ENCODE measurements around the gene RTN4R.
A peak's percentile ranks its signal among the peaks of the same experiment; 100 is the strongest.

Gene RTN4R

DNA sequence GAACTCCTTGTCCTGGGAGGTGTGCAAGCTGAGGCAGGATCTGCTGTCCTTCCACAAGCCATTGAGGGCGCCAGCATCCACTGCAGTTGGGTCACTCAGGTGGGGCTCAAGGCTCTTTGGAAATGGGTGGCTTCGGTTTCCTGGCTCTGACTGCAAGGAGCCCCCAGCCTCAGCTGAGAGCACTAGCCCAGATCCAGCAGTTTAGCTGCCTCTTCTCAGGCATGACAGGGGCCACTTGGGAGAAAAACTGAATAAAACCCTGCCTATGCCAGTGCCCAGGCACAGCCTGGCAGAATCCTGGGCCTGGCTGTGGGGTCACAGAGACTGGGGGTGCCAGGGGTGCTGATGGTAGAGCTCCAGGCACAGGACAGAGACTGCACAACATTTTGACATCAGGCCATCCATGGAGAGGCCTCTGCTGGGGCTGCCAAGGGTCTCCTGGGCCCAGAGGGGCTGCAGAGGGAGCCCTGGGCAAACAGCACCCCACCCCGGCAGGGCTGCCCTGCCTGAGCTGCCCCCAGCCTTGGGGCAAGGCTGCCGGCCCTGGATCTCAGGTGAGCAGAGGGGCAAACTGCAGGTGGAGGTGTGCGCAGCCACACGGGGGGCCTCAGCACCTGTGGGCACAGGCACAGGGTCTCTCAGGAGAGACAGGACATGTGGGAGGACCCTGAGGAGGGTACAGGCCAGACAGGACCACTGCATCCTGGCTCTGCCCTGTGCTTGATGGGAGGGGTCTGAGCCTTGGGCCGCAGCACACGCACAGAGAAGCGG lies 28.3 kb downstream of the RTN4R start:
- no peak for DNase-seq

DNA sequence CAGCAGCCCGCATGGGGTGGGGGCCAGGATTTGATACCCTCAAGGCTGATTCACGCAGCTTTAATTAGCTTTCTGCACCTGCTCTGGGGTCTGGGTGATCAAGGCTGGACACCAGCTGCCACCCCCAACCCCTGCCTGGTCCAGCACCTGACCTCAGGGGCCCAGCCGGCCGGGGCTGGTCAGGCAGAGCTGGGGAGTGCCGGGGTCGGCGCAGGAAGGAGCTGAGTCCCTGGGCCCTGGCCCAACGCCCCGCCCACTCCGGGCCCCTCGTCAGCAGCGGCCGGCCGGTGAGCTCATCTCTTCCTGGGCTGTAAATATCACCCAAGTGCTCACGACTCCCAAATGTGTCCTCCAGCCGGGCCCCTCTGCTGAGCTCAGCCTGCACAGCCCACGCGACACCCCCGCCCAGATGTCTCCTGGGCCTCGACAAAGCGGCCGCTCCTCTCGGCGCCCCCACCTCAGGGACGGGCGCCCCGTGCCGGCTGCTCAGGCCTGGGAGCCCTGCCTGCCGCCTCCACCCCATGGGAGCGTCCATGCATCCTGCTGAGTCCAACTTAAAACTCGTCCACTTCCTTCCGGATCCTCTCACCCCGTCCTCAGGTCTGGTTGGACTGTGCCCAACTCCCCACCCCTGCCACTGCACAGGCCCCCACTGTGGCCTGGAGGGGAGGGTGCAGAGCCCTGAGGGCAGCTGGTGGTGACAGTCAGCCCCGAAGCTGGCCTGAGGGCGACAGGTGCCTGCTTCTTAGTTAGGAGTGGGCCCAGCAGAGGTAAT lies 29.0 kb downstream of the RTN4R start:
- no peak for DNase-seq

GRCh38 chr22:20238536-20238900 lies 29.6 kb downstream of the RTN4R start:
- peak; percentile 44 to 86 for DNase-seq

- DNase-seq: no peak
These were observed 30.4 kb downstream of the RTN4R start for GRCh38 chr22:20237480-20238440.

- DNase-seq: no peak
These were observed 31.9 kb downstream of the RTN4R start for GRCh38 chr22:20236052-20236717.

GRCh38 chr22:20235389-20235991 lies 32.6 kb downstream of the RTN4R start:
- no peak for DNase-seq

- no peak for DNase-seq
These were observed 33.2 kb downstream of the RTN4R start for GRCh38 chr22:20234760-20235388.

- no peak for DNase-seq
These were observed 33.8 kb downstream of the RTN4R start for GRCh38 chr22:20234314-20234682.

DNA sequence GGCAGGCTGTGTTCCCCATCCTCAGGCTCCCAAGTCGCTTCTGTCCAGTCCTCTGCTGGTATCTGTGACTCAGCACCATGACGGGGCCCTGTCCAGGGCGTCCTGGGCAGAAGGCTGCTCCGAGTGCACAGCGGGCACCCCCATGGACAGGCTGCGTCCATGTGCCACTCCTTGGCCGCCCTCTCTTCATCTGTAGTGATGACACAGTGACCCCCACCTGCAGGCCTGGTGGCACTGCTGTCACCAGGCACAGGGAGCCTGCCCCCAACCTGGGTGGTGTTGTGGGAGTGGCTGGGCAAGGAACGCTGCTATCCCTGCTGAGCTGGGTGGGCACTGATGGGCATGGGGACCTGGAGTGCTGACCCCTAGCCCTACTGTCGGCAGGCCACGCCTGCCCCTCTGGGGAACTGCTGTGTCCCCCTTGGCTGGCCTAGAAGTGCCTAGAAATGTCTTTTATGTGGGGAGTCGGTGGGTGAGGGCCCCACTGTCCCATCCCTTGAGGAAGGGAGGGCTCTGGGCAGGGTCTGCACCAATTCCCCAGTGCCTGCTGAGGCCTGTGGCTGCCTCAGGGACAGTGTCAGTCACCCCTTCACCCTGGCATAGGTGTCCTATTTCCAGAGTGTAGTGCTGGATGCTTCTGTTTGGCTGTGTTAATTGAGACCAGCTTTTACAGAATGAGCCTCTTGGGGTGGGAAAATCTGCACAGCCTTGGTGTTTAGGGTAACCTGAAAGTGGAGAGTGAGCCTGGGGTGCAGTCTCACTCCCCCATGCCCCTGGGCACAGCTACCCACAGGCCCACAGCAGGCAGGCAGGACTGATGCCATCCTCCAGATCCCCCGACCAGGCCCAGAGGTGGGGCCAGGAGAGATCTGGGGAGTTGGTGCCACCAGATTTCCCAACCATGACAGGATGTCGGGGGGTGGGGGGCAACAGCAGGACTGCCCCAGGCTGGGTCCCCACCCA lies 34.5 kb downstream of the RTN4R start:
- DNase-seq: no peak

GRCh38 chr22:20232781-20233180 lies 35.3 kb downstream of the RTN4R start:
- DNase-seq: peak in 1 of 2 experiments; percentile 46

GRCh38 chr22:20232237-20232598 lies 35.9 kb downstream of the RTN4R start:
- DNase-seq: no peak

GRCh38 chr22:20231514-20232236 lies 36.4 kb downstream of the RTN4R start:
- DNase-seq: peak; percentile 91 to 95

- DNase-seq: peak in 1 of 2 experiments; percentile 33
These were observed 37.2 kb downstream of the RTN4R start for GRCh38 chr22:20230777-20231420.

- no peak for DNase-seq
These were observed 38.0 kb downstream of the RTN4R start for GRCh38 chr22:20229916-20230775.

DNA sequence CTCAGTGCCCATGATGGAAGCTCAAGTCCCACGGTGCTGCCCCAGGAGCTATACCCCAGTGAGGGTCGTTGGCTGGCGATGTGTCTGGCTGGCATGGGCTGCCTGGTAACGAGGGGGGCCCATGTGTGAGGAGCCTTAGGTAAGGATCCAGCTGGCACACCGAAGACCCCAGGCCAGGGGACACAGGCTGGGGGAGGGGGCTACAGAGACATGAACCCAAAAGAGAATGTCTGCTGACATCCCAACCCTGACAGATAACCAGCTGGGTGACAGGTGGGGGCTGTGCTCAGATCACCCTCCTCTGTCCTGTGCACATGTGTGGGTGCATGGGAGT lies 39.2 kb downstream of the RTN4R start:
- DNase-seq: no peak

- peak in 1 of 2 experiments; percentile 13 for DNase-seq
These were observed 39.8 kb downstream of the RTN4R start for GRCh38 chr22:20228055-20228938.

DNA sequence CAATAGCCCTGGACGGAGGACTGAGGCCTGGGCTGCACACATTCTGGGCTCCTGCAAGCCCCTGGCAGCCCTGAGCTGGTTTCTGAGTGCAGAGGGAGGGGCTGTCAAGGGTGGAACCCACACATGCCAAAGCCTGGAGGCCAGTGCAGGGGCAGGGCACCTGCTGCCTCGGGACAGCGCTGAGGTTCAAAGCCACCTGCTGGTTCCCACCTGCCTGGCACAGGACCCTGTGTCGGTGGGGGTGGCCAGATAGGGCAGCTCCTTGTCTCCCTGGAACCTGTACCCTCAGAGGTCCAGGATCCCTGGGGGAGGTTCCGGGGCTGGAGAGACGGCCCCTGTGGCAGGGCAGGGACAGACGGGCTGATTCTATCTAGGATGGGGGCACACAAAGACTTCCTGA lies 40.8 kb downstream of the RTN4R start:
- peak in 1 of 2 experiments; percentile 20 for DNase-seq
